NCI-H187 treated with DMSO at 0.1 percent for 48 hours (cell line): ENCODE results near the gene CHCHD5.
"Not testable (repeated sequence)": the region's sequence is repeated elsewhere in the genome, so short reads cannot be mapped to it uniquely, and the experiment has no call there.

Source experiments
- DNase-seq: peaks from one replicate; lab custom pipeline; 2025; lab: John Stamatoyannopoulos, UW

CHCHD5 gene

GRCh38 chr2:112588611-112589045, 4.2 kb downstream of the CHCHD5 start:
- DNase-seq: no peak

GRCh38 chr2:112591413-112591812, 7.0 kb downstream of the CHCHD5 start:
- no peak for DNase-seq

GRCh38 chr2:112593736-112594135, 9.3 kb downstream of the CHCHD5 start:
- no peak for DNase-seq

- no peak for DNase-seq
Measured at GRCh38 chr2:112597537-112598322, 13.3 kb downstream of the CHCHD5 start.

- no peak for DNase-seq
Measured at GRCh38 chr2:112600634-112601033, 16.2 kb downstream of the CHCHD5 start.

- DNase-seq: no peak
Measured at GRCh38 chr2:112601754-112602153, 17.3 kb downstream of the CHCHD5 start.

- no peak for DNase-seq
Measured at GRCh38 chr2:112602917-112603316, 18.5 kb downstream of the CHCHD5 start.

GRCh38 chr2:112603731-112604130, 19.3 kb downstream of the CHCHD5 start:
- DNase-seq: no peak

- DNase-seq: no peak
Measured at GRCh38 chr2:112604952-112605351, 20.5 kb downstream of the CHCHD5 start.

- DNase-seq: no peak
Measured at GRCh38 chr2:112605926-112606325, 21.5 kb downstream of the CHCHD5 start.

GRCh38 chr2:112606547-112606946, 22.1 kb downstream of the CHCHD5 start:
- no peak for DNase-seq

- no peak for DNase-seq
Measured at GRCh38 chr2:112607680-112608438, 23.4 kb downstream of the CHCHD5 start.

GRCh38 chr2:112609320-112609719, 24.9 kb downstream of the CHCHD5 start:
- not testable (repeated sequence) for DNase-seq

GRCh38 chr2:112612283-112612682, 27.9 kb downstream of the CHCHD5 start:
- not testable (repeated sequence) for DNase-seq

GRCh38 chr2:112614201-112614840, 29.9 kb downstream of the CHCHD5 start:
- DNase-seq: no peak

GRCh38 chr2:112615051-112615450, 30.6 kb downstream of the CHCHD5 start:
- DNase-seq: no peak

GRCh38 chr2:112615798-112616197, 31.4 kb downstream of the CHCHD5 start:
- not testable (repeated sequence) for DNase-seq

- DNase-seq: no peak
Measured at GRCh38 chr2:112618383-112618782, 34.0 kb downstream of the CHCHD5 start.

- no peak for DNase-seq
Measured at GRCh38 chr2:112621790-112622527, 37.5 kb downstream of the CHCHD5 start.

- DNase-seq: no peak
Measured at GRCh38 chr2:112622528-112622849, 38.1 kb downstream of the CHCHD5 start.

GRCh38 chr2:112623913-112624777, 39.7 kb downstream of the CHCHD5 start:
- no peak for DNase-seq
